DOHH2 (cell line): Measurements from ENCODE around the gene MKNK2.

ENCODE experiments used
- H3F3A ChIP-seq: fragments of 200-600 bp; sonication (generic), shearing (Covaris generic); 2 replicates; pipeline ENCODE4 v1.6.0; 2016; ENCODE audit warnings: antibody characterized with exemption, mild to moderate bottlenecking; ENCODE audit not compliant: control insufficient read depth, insufficient read depth
- H3K27ac ChIP-seq: fragments of 200-600 bp; sonication (generic); 2 replicates; pipeline ENCODE4 v1.5.1; 2014; ENCODE audit warnings: low read depth, mild to moderate bottlenecking, low read length, moderate library complexity
- H3K27me3 ChIP-seq: fragments of 200-600 bp; sonication (generic); 2 replicates; pipeline ENCODE4 v1.6.1; 2014; ENCODE audit warnings: mild to moderate bottlenecking, low read length, mixed read lengths; ENCODE audit not compliant: control insufficient read depth
- H3K36me3 ChIP-seq: fragments of 200-600 bp; sonication (generic); 2 replicates; pipeline ENCODE4 v1.6.1; 2014; ENCODE audit warnings: mild to moderate bottlenecking, low read length, moderate library complexity, mixed read lengths; ENCODE audit not compliant: control insufficient read depth
- H3K4me1 ChIP-seq: fragments of 200-600 bp; sonication (generic); 2 replicates; pipeline ENCODE4 v1.6.1; 2014; ENCODE audit warnings: mild to moderate bottlenecking, low read length, mixed read lengths; ENCODE audit not compliant: control insufficient read depth
- H3K4me2 ChIP-seq: fragments of 200-600 bp; sonication (generic); 2 replicates; pipeline ENCODE4 v1.6.0; 2014; ENCODE audit warnings: mild to moderate bottlenecking, low read length, moderate library complexity
- H3K4me3 ChIP-seq: fragments of 200-600 bp; sonication (generic); 2 replicates; pipeline ENCODE4 v1.5.1; 2014; ENCODE audit warnings: mild to moderate bottlenecking, low read length, mixed read lengths
- H3K79me2 ChIP-seq: fragments of 200-600 bp; sonication (generic); 2 replicates; pipeline ENCODE4 v1.6.1; 2014; ENCODE audit warnings: mild to moderate bottlenecking, low read length, mixed read lengths; ENCODE audit not compliant: control insufficient read depth
- H3K9me2 ChIP-seq: fragments of 200-600 bp; sonication (generic); replicated peaks from 2 replicates; pipeline ENCODE4 v1.6.1; 2014; ENCODE audit warnings: mild to moderate bottlenecking, low read length, mixed read lengths; ENCODE audit not compliant: control insufficient read depth
- H3K9me3 ChIP-seq: fragments of 200-600 bp; sonication (generic); 2 replicates; pipeline ENCODE4 v1.6.1; 2014; ENCODE audit warnings: antibody characterized with exemption, low read length, mixed read lengths; ENCODE audit not compliant: control insufficient read depth, insufficient read depth
- H4K20me1 ChIP-seq: fragments of 200-600 bp; sonication (generic); 2 replicates; pipeline ENCODE4 v1.6.0; 2014; ENCODE audit warnings: low read depth, mild to moderate bottlenecking, antibody characterized with exemption, low read length, moderate library complexity; ENCODE audit not compliant: control insufficient read depth, insufficient read depth
- EZH2phosphoT487 ChIP-seq: fragments of 200-600 bp; sonication (generic); IDR thresholded peaks from 2 replicates; pipeline ENCODE4 v1.6.1; 2017; ENCODE audit warnings: borderline replicate concordance, mild to moderate bottlenecking, antibody characterized with exemption, low read length, moderate library complexity, mixed read lengths
- TF ChIP-seq, protein P1 (sequence below): fragments of 200-600 bp; sonication (generic); IDR thresholded peaks from one replicate; pipeline ENCODE4 v1.5.1; 2014; ENCODE audit warnings: antibody characterized with exemption, mild to moderate bottlenecking, low read depth, low read length; ENCODE audit not compliant: poor library complexity, severe bottlenecking

The MKNK2 gene

DNA sequence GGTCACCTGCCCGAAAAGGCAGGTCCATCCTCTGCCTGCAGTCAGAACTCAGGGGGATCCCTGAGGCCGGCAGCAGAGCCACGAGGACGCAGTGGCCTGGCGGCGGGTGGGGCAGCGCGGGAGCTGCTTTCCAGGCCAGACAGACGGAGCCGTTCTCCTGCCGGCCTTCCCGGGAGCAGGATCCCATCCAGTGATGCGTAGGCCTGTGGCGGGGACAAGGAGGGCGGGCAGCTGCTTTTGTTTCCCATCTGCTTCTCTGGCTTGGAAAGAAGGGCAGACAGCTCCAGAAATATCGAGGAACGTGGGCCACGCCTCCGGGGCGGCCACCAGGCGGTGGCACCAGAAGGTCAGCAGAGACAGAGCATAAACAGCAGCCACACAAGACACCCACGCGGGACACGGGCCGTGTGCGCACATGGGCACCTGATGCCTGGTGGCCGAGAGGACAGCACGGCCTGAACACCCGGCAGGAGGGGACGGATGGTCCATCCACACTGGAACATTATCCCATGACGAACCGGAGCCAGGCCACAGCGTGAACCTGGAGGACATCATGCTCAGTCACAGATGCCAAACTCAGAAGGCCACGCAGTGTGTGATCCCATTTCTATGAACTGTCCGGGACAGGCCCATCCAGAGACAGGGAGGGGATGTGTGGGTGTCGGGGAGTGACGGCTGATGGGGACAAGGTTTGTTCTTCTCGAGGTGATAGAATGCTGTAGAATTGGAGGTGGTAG lies 13.9 kb upstream of the MKNK2 start:
- H3F3A ChIP-seq: peaks cover 59% of the 10 kb centered on the region
- peak overlapping the region; percentile 59 for H3K4me3 ChIP-seq
- peak overlapping the region; percentile 76 for H3K4me2 ChIP-seq
- H3K4me1 ChIP-seq: peaks cover 86% of the 10 kb centered on the region
- no peaks in the 10 kb centered on the region for H3K9me2 ChIP-seq
- H3K27ac ChIP-seq: peak overlapping the region; percentile 97
- H4K20me1 ChIP-seq: no peaks in the 10 kb centered on the region
- H3K79me2 ChIP-seq: peaks cover 26% of the 10 kb centered on the region
- no peaks in the 10 kb centered on the region for H3K9me3 ChIP-seq
- TF ChIP-seq EZH2phosphoT487: no peak
- TF ChIP-seq, protein P1, sequence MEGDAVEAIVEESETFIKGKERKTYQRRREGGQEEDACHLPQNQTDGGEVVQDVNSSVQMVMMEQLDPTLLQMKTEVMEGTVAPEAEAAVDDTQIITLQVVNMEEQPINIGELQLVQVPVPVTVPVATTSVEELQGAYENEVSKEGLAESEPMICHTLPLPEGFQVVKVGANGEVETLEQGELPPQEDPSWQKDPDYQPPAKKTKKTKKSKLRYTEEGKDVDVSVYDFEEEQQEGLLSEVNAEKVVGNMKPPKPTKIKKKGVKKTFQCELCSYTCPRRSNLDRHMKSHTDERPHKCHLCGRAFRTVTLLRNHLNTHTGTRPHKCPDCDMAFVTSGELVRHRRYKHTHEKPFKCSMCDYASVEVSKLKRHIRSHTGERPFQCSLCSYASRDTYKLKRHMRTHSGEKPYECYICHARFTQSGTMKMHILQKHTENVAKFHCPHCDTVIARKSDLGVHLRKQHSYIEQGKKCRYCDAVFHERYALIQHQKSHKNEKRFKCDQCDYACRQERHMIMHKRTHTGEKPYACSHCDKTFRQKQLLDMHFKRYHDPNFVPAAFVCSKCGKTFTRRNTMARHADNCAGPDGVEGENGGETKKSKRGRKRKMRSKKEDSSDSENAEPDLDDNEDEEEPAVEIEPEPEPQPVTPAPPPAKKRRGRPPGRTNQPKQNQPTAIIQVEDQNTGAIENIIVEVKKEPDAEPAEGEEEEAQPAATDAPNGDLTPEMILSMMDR: no peak
- no peaks in the 10 kb centered on the region for H3K27me3 ChIP-seq
- H3K36me3 ChIP-seq: peaks cover 11% of the 10 kb centered on the region

DNA sequence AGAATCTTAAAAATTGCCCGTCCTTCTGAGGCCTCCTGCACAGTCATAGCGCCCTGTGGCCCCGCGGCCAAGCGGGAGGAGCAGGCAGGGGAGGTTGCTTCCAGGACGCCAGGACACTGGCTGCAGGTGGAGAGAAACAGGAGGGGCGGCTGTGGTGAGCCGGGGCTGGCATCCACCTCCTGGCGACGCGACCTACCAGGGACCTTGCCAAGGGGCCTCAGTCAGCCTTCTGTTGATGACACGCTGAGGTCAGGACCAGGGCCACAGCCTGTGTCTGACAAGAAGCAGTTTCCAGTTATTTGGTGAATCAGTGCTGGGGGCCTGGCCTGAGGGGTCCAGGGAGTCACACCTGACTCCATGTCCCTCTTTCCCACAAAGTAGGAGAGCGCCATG lies 13.3 kb upstream of the MKNK2 start:
- peaks cover 55% of the 10 kb centered on the region for H3F3A ChIP-seq
- H3K79me2 ChIP-seq: peaks cover 32% of the 10 kb centered on the region
- no peaks in the 10 kb centered on the region for H3K27me3 ChIP-seq
- H3K4me3 ChIP-seq: peak overlapping the region; percentile 59
- H3K4me1 ChIP-seq: peaks cover 86% of the 10 kb centered on the region
- TF ChIP-seq EZH2phosphoT487: no peak
- TF ChIP-seq, protein P1: no peak
- peaks cover 5% of the 10 kb centered on the region for H3K36me3 ChIP-seq
- H3K9me3 ChIP-seq: no peaks in the 10 kb centered on the region
- peak overlapping the region; percentile 76 for H3K4me2 ChIP-seq
- H3K27ac ChIP-seq: peak overlapping the region; percentile 97
- H4K20me1 ChIP-seq: no peaks in the 10 kb centered on the region
- no peaks in the 10 kb centered on the region for H3K9me2 ChIP-seq

DNA sequence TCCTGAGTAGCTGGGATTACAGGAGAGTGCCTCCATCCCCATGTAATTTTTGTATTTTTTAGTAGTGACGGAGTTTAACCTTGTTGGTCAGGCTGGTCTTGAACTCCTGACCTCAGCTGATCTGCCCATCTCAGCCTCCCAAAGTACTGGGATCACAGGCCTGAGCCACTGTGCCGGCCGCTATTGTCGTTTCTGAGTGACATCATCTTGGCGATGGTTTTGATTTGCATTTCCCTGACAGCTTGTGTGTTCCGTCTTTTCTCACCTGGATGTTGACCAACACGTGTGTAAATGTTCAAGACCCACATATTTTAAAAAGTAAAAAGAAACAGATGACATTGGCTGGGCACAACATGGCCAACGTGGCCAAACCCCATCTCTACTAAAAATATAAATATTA lies 12.8 kb upstream of the MKNK2 start:
- Histone ChIP-seq H3K9me2 (no peaks in the 10 kb centered on the region), H3K4me3 (peak overlapping the region; percentile 65), H3F3A (peaks cover 52% of the 10 kb centered on the region), H3K4me1 (peaks cover 86% of the 10 kb centered on the region), H3K9me3 (no peaks in the 10 kb centered on the region), H3K27ac (peak overlapping the region; percentile 97), H3K36me3 (no peaks in the 10 kb centered on the region; the same call in 1 of the 2 replicates), H3K79me2 (peaks cover 35% of the 10 kb centered on the region), H3K4me2 (peak overlapping the region; percentile 76), H4K20me1 (no peaks in the 10 kb centered on the region), H3K27me3 (no peaks in the 10 kb centered on the region)
- TF ChIP-seq, protein P1: no peak
